VCaP (cell line): ENCODE results near the gene M6PR.
A peak's percentile ranks its signal among the peaks of the same experiment; 100 is the strongest.

ENCODE experiments used
- H3K27ac ChIP-seq: fragments of 450-650 bp; 2 replicates; pipeline ENCODE4 v1.5.1; 2017
- TF ChIP-seq, protein P1 (sequence below): fragments of 450-650 bp; conservative IDR thresholded peaks from 2 replicates; pipeline ENCODE4 v1.5.1; 2017; ENCODE audit warnings: mild to moderate bottlenecking, moderate library complexity

The M6PR gene

GRCh38 chr12:8987685-8988084 lies 38.2 kb upstream of the M6PR start:
- H3K27ac ChIP-seq = no peak overlapping the region
- TF ChIP-seq, protein P1, sequence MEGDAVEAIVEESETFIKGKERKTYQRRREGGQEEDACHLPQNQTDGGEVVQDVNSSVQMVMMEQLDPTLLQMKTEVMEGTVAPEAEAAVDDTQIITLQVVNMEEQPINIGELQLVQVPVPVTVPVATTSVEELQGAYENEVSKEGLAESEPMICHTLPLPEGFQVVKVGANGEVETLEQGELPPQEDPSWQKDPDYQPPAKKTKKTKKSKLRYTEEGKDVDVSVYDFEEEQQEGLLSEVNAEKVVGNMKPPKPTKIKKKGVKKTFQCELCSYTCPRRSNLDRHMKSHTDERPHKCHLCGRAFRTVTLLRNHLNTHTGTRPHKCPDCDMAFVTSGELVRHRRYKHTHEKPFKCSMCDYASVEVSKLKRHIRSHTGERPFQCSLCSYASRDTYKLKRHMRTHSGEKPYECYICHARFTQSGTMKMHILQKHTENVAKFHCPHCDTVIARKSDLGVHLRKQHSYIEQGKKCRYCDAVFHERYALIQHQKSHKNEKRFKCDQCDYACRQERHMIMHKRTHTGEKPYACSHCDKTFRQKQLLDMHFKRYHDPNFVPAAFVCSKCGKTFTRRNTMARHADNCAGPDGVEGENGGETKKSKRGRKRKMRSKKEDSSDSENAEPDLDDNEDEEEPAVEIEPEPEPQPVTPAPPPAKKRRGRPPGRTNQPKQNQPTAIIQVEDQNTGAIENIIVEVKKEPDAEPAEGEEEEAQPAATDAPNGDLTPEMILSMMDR = no peak

GRCh38 chr12:8987163-8987562 lies 37.7 kb upstream of the M6PR start:
- H3K27ac ChIP-seq = no peak overlapping the region
- TF ChIP-seq, protein P1 = no peak

- TF ChIP-seq, protein P1 = no peak
Measured at GRCh38 chr12:8985213-8985754, 35.8 kb upstream of the M6PR start.

DNA sequence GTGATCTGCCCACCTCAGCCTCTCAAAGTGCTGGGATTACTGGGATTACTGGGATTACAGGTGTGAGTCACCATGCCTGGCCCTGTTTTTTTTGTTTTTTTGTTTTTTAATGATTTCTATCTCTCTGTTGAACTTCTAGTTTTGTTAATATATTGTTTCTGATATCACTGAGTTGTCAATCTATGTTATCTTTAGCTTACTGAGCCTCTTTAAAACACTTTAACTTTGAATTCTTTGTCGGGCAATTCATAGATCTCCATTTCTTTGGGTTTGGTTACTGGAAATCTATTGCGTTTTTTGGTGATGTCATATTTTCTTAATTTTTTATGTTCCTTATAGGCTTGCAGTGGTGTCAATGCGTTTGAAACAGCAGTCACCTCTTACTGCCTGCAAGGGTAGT lies 30.7 kb upstream of the M6PR start:
- H3K27ac ChIP-seq = no peak overlapping the region
- TF ChIP-seq, protein P1 = no peak

More at GRCh38 chr12:8985213-8985754, 35.8 kb upstream of the M6PR start:
- H3K27ac ChIP-seq = no peak overlapping the region

GRCh38 chr12:8970432-8970831 lies 21.0 kb upstream of the M6PR start:
- H3K27ac ChIP-seq = peak overlapping the region; percentile 94
- TF ChIP-seq, protein P1 = no peak

- TF ChIP-seq, protein P1 = no peak
Measured at GRCh38 chr12:8969861-8970411, 20.5 kb upstream of the M6PR start.

GRCh38 chr12:8968761-8969160 lies 19.3 kb upstream of the M6PR start:
- TF ChIP-seq, protein P1 = no peak
- peak overlapping the region; percentile 94 for H3K27ac ChIP-seq

More at GRCh38 chr12:8969861-8970411, 20.5 kb upstream of the M6PR start:
- peak overlapping the region; percentile 94 for H3K27ac ChIP-seq
